Measurements from ENCODE around the gene SH2D1B.

Gene SH2D1B

DNA sequence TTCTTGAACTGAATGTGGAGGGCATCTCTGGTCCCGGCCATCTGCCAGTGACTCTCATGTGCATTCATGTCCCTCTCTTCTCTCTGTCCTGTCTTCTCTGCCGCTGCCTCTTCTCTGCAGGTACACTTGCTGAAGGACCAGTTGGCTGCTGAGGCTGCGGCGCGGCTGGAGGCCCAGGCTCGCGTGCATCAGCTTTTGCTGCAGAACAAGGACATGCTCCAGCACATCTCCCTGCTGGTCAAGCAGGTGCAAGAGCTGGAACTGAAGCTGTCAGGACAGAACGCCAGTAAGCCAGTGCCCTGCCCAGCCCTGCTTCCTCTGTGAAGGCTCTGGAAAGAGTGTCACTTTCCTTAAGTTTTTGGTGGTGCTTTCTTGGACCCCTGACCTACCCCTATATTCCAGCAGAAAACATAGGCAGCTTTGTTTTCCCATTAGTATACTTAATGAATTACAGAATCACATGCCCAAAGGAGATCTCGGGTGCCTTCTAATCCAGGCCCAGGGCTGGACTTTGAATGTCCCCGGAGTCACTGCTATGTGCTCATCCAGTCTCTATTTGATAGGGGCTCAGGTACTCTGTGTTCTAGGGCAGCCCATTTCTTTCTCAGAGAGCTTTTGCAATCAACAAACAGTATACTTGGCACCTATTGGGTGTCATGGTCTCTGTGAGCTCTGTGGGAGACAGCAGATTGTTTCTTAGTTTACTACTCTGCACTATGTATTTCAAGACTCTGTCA is 46.5 kb downstream of the SH2D1B start:
- DNase-seq (ENCODE audit: low read depth in 1 of 2, low spot score in 1 of 2), result no peak
- TF ChIP-seq SPI1 (IDR thresholded peaks at IDR 0.05; ENCODE audit: borderline replicate concordance, low read depth) (no peak), GABPA (IDR thresholded peaks at IDR 0.05; ENCODE audit: low read depth) (no peak), POLR2AphosphoS5 (IDR thresholded peaks at IDR 0.05; ENCODE audit: low read depth) (no peak)
- TF ChIP-seq, protein P1, sequence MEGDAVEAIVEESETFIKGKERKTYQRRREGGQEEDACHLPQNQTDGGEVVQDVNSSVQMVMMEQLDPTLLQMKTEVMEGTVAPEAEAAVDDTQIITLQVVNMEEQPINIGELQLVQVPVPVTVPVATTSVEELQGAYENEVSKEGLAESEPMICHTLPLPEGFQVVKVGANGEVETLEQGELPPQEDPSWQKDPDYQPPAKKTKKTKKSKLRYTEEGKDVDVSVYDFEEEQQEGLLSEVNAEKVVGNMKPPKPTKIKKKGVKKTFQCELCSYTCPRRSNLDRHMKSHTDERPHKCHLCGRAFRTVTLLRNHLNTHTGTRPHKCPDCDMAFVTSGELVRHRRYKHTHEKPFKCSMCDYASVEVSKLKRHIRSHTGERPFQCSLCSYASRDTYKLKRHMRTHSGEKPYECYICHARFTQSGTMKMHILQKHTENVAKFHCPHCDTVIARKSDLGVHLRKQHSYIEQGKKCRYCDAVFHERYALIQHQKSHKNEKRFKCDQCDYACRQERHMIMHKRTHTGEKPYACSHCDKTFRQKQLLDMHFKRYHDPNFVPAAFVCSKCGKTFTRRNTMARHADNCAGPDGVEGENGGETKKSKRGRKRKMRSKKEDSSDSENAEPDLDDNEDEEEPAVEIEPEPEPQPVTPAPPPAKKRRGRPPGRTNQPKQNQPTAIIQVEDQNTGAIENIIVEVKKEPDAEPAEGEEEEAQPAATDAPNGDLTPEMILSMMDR (IDR thresholded peaks at IDR 0.05; ENCODE audit: insufficient read depth, low read length), result no peak
- TF ChIP-seq, protein P2, sequence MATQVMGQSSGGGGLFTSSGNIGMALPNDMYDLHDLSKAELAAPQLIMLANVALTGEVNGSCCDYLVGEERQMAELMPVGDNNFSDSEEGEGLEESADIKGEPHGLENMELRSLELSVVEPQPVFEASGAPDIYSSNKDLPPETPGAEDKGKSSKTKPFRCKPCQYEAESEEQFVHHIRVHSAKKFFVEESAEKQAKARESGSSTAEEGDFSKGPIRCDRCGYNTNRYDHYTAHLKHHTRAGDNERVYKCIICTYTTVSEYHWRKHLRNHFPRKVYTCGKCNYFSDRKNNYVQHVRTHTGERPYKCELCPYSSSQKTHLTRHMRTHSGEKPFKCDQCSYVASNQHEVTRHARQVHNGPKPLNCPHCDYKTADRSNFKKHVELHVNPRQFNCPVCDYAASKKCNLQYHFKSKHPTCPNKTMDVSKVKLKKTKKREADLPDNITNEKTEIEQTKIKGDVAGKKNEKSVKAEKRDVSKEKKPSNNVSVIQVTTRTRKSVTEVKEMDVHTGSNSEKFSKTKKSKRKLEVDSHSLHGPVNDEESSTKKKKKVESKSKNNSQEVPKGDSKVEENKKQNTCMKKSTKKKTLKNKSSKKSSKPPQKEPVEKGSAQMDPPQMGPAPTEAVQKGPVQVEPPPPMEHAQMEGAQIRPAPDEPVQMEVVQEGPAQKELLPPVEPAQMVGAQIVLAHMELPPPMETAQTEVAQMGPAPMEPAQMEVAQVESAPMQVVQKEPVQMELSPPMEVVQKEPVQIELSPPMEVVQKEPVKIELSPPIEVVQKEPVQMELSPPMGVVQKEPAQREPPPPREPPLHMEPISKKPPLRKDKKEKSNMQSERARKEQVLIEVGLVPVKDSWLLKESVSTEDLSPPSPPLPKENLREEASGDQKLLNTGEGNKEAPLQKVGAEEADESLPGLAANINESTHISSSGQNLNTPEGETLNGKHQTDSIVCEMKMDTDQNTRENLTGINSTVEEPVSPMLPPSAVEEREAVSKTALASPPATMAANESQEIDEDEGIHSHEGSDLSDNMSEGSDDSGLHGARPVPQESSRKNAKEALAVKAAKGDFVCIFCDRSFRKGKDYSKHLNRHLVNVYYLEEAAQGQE (IDR thresholded peaks at IDR 0.05; ENCODE audit: insufficient replicate concordance, low read depth), result no peak
- Histone ChIP-seq H3K27me3 (ENCODE audit: insufficient read depth, poor library complexity, severe bottlenecking) (peaks cover 3% of the 10 kb centered on the region), H3K27ac (replicated peaks) (no peak overlapping the region), H3K4me3 (replicated peaks; ENCODE audit: insufficient read depth, low read length) (no peak overlapping the region)

DNA sequence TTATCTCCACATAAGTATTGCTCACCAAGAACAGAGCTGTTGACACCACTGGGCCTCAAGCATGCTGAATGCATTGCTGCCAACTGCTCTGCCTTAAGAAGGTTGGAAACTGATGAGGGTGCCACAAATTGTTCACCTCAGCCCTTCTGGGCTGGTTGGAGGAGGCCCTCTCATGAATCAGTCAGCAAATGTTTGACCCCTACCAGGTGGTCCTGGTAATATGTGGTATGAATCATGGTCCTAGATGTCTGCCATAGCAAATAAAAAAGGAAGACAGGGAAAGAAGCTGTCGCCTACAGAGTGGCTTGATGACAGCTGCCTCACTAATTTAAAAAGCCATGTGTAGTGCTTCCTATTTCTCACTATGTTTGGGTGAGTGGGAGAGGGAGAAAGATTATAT is 47.4 kb downstream of the SH2D1B start:
- no peak overlapping the region for H3K4me3 ChIP-seq (replicated peaks; ENCODE audit: insufficient read depth, low read length)
- H3K27ac ChIP-seq (replicated peaks), result no peak overlapping the region
- H3K27me3 ChIP-seq (ENCODE audit: insufficient read depth, poor library complexity, severe bottlenecking), result peaks cover 3% of the 10 kb centered on the region
- no peak for TF ChIP-seq POLR2AphosphoS5 (IDR thresholded peaks at IDR 0.05; ENCODE audit: low read depth)
- TF ChIP-seq SPI1 (IDR thresholded peaks at IDR 0.05; ENCODE audit: borderline replicate concordance, low read depth), result no peak
- TF ChIP-seq, protein P2 (IDR thresholded peaks at IDR 0.05; ENCODE audit: insufficient replicate concordance, low read depth), result no peak
- no peak for TF ChIP-seq GABPA (IDR thresholded peaks at IDR 0.05; ENCODE audit: low read depth)
- TF ChIP-seq, protein P1 (IDR thresholded peaks at IDR 0.05; ENCODE audit: insufficient read depth, low read length), result no peak
- no peak for DNase-seq (ENCODE audit: low read depth in 1 of 2, low spot score in 1 of 2)

DNA sequence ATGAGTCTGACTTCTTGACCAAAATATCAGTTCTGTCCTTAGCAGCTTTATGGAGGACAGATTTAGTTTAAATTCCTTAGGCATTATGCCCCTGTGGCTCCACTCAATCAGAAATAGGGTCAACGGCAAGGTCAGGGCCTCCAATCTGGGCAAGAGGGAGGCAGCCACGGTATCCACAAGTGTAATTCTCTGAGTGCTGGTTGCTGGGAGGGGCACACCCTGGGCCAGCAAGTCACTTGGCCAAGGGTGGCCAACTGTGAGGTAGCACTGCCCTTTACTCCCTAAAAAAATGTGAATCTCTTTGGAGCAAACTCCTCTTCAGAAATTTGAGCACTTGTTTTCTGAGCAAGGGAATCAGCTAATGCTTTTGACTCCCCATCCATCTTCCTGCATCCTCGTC is 48.1 kb downstream of the SH2D1B start:
- no peak for DNase-seq (ENCODE audit: low read depth in 1 of 2, low spot score in 1 of 2)
- no peak overlapping the region for H3K4me3 ChIP-seq (replicated peaks; ENCODE audit: insufficient read depth, low read length)
- H3K27ac ChIP-seq (replicated peaks), result no peak overlapping the region
- TF ChIP-seq POLR2AphosphoS5 (IDR thresholded peaks at IDR 0.05; ENCODE audit: low read depth), result no peak
- TF ChIP-seq SPI1 (IDR thresholded peaks at IDR 0.05; ENCODE audit: borderline replicate concordance, low read depth), result no peak
- TF ChIP-seq, protein P1 (IDR thresholded peaks at IDR 0.05; ENCODE audit: insufficient read depth, low read length), result no peak
- H3K27me3 ChIP-seq (ENCODE audit: insufficient read depth, poor library complexity, severe bottlenecking), result peaks cover 3% of the 10 kb centered on the region

DNA sequence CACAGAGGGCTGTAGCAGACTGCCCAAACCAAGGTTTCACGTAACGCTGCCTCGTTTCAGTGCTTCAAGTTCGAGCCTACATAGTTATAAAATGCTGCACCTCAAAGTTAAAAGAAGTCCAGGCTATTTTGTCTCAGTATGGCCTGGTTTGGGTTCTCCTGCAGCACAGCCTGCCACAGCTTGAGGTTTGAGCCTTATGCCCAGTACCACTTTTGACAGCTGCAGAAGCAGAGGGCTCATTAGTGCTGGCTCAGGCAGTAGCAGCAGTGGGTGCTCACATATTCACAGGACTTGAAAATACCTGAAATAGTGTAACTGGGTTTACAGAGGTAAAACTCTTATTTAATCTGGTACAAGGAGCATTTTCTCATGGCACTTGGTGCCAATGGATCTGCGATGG is 50.6 kb downstream of the SH2D1B start:
- no peak for TF ChIP-seq SPI1 (IDR thresholded peaks at IDR 0.05; ENCODE audit: borderline replicate concordance, low read depth)
- no peak for TF ChIP-seq POLR2AphosphoS5 (IDR thresholded peaks at IDR 0.05; ENCODE audit: low read depth)

More for the DNA sequence above, 50.6 kb downstream of the SH2D1B start:
- no peak overlapping the region for H3K4me3 ChIP-seq (replicated peaks; ENCODE audit: insufficient read depth, low read length)
- peaks cover 3% of the 10 kb centered on the region for H3K27me3 ChIP-seq (ENCODE audit: insufficient read depth, poor library complexity, severe bottlenecking)
- DNase-seq (ENCODE audit: low read depth in 1 of 2, low spot score in 1 of 2), result no peak
- no peak overlapping the region for H3K27ac ChIP-seq (replicated peaks)
